T1000 (cell line): ENCODE data around the gene GATAD2B.
A peak's percentile ranks its signal among the peaks of the same experiment; 100 is the strongest.
"Not testable (repeated sequence)": the region's sequence is repeated elsewhere in the genome, so short reads cannot be mapped to it uniquely, and the experiment has no call there.

Experiments
- DNase-seq: peaks from one replicate; lab custom pipeline; 2025; ENCODE audit warnings: mixed read lengths; lab: John Stamatoyannopoulos, UW

Gene GATAD2B

DNA sequence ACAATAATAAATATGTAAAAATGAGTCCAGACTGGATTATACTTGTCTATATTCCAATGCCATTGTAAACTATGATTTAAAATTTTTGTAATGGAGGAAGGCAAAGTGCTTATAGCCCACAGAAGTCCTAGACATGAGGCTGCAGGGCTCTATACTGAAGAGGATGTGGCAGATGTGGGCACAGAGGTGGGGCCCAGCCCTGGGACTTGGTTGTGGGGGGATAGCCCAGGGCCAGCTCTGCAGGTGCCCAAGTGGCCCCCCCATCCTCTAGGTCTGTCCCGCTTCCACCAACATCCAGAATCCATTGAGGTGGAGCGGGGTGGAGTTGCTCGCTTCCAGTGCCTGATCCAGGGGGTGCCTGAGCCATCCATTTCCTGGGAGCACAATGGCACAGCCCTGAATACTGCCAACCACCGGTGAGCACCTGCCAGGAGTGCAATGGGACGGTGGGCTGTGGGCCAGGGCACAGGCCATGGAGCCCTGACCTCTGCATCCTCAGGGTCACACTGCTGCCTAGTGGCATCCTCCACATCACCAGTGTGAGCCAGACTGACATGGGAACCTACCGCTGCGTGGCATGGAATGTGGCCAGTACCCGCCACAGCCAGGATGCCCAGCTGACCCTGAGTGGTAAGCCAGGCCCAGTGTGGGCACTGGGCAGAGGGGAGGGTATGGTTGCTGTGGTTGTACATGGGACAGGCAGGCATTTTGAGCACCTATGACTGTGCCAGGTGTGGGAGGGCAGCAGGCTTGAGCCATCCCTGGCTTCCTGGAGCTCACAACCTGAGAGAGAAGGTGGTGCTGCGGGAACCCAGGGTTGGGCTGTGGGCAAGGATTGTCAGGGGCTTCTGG lies 126.6 kb downstream of the GATAD2B start:
- no peak for DNase-seq

- DNase-seq = no peak
Measured at GRCh38 chr1:153795330-153795837, 127.4 kb downstream of the GATAD2B start.

GRCh38 chr1:153794624-153795329 lies 128.0 kb downstream of the GATAD2B start:
- no peak for DNase-seq

DNA sequence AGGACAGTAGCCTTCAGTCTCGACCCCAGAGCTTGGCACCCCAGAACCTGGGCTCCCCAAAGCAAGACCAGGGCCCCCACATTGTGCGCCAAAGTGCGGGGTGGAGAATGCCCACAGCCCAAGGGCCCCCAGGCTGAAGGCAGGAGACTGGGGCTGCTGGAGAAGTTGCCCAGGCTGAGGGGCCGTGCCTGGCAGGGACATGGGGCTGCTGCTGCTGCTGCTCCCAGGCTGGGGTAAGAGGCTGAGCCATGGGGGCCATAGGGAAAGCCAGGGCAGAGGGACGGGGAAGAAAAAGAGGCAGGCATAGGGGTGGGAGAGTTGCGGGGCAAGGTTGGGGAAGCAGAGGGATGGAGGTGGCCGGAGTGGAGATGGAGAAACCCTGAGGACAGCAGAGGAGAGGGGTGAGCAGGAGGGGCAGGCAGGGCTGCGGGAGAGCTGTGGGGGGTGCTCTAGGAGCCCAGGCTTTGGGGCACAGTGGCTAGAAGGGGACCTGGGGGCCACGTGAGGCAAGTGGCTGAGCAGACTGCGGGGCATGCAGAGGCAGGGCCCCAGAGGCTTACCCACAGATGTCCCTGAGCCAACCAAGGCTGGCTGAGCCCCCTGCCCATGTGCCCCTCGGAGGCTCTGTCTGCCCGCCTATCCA lies 128.7 kb downstream of the GATAD2B start:
- DNase-seq = no peak

DNA sequence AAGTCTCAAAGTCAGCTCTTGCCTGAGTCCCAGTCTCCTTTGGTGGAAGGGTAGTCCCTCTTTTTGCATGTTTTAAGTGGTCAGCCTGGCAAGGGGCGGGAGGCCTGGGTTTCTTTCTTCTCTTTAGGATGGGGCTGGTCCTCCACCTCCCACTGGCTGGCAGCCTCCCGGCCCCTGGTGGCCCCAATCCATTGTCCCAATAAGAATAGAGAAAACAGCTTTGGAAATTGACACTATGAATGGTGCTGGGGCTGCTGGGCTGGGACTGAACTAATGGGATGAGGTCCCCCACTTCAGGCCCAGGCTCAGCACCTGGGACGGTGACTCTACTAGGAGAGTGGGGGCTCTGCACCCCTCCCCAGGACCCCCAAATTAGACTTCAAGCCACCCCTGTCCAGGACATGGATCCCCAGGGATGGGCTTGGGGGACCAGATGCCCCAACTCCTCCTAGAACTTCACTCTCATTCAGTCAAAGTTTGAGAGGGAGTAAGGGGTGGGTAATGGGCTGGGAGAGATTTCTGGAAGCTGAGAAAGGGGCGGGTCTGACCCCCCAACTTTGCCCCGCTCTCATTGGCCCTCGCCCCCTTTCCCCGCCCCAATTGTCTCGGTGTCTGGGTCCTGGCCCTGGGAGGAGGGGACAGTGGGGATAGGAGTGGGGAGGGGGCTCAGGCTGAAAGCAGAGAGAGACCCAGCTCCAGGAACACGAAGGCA lies 129.4 kb downstream of the GATAD2B start:
- DNase-seq = no peak

DNA sequence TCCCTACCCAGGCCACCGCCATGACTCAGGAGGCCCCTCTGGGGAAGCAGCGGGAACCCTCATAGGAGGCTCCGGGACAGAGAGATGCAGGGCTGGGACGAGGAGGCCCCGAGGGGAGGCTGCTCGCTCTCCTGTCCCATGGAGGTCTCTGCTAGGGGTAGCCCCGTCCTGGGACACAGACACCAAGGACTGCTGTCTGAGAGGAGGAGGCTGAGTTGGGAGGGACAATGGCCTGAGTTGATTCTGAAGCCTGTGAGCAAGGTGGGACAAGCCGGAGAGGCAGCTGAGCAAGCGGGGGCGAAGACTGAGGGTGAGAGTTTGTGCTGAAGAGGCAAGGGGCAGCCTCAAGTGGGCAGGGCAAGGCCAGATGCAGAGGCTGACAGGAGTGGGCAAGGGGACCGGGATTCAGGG lies 130.1 kb downstream of the GATAD2B start:
- no peak for DNase-seq

- no peak for DNase-seq
Measured at GRCh38 chr1:153791648-153792253, 131.0 kb downstream of the GATAD2B start.

GRCh38 chr1:153790966-153791647 lies 131.7 kb downstream of the GATAD2B start:
- DNase-seq = no peak

DNA sequence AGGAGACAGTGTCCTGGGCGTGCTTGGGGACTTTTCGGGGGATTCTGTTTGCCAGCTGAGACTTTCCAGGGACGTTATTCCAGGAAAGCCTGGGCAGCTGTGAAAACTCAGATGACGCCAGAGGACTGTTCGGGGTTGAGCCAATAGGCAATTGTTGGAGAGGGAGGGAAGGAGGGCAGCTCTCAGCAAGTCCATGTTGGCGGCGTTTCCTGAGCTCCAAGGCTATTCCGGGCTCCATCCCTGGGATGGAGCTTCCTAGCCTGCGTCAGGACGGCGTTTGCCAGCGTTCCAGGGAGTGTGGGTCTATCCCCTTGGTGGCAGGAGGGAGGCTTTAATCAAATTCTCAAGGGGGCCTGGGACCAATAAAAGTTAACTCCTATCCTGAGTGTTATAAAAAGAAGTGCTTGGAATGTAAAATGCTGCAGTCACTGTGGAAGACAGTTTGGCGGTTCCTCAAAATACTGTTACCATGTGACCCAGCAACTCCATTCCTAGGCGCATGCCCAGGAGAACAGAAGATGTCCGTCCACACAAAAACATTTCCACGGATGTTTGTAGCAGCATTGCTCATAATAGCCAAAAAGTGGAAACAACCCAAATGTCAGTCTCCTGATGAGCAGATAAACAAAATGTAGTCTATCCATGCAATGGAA lies 132.3 kb downstream of the GATAD2B start:
- DNase-seq = no peak

DNA sequence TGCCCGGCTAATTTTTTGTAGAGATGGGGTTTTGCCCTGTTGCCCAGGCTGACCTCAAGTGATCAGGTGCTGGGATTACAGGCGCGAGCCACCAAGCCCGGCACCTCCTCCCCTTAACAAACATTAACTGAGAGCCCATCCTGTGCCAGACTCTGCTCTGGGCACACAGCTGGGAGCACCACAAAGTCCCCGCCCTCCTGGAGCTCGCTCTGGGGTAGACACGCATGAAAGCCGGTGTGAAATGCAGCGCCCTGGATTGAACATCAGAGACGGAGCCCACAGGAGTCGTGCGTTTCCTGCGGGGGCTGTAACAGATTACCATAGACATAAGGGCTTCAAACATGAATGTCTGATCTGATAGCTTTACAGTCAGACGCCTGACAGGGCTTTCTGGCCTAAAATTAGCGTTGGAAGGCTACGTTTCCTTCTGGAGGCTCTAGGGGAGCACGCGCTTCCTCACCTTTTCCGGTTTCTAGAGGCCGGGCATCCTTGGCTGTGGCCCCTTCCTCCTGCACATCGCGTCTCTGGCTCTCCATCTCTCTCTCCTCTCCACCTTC lies 133.2 kb downstream of the GATAD2B start:
- DNase-seq = no peak

DNA sequence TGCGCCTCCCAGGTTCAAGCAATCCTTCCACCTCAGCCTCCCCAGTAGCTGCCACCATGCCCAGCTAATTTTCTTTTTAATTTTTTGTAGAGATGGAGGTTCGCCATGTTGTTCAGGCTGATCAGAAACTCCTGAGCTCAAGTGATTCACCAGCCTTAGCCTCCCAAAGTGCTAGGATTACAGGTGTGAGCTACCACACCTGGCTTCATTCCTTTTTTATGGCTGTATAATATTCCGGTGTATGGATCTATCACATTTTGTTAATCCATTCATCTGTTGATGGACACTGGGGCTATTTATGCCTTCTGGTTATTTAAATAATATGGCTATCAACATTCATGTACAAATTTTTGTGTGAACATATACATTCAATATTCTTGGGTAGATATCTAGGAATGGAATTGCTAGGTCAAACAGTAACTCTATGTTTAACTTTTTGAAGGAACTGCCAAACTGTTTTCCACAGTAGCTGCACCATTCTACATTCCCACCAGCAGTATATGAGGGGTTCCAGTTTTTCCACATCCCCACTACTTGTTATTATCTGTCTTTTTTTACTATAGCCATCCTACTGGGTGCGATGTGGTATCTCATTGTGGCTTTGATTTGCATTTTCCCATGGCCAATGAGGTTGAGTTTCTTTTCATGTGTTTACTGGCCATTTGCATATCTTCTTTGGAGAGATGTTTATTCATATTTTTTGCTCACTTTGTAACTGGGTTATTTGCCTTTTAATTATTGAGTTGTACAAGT lies 136.6 kb downstream of the GATAD2B start:
- DNase-seq = no peak

GRCh38 chr1:153783233-153784190 lies 139.3 kb downstream of the GATAD2B start:
- DNase-seq = peak; percentile 82

- not testable (repeated sequence) for DNase-seq
Measured at GRCh38 chr1:153782648-153783047, 140.1 kb downstream of the GATAD2B start.

DNA sequence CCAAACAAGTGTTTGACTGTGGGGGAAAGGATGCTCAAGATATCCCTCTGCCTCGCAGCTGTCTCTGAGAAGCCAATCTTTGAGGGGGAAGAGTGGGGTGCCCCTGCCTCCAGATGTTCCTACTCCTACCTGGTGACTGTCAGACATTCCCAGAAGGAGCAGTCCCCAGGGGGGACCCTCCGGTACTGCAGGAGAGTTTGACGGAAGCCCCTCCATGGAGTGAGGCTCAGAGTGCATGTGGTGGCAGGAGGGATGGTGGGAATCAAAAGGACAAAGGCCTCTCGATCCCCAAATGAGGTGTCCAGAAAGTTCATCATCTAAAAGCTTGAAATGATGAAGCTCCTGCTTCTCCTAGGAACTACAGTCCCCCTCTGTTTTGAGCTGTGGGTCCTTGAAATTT lies 142.2 kb downstream of the GATAD2B start:
- DNase-seq = no peak

GRCh38 chr1:153779781-153780541 lies 142.8 kb downstream of the GATAD2B start:
- no peak for DNase-seq

DNA sequence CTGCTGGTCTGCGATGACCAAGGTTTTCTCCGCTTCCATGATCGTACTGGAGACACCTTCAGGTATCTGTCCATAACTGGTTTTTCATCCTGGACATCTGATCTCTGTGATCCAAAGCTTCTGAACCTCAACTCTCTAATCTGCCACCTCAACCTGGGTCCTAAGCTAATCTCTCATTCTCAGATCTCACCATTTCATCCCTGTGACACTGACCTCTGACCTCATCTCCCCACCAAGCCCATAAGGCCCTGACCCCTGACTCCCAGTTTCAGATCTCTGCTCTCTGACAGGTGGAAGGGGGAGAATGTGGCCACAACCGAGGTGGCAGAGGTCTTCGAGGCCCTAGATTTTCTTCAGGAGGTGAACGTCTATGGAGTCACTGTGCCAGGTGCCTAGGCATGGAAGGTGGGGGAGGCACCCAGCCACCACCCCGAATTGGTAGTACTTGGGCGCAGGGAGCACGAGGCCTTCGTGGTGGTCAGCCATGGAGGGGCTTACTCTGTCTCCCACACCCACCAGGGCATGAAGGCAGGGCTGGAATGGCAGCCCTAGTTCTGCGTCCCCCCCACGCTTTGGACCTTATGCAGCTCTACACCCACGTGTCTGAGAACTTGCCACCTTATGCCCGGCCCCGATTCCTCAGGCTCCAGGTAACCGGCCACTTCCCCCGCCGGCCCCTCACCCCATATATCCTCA lies 143.8 kb downstream of the GATAD2B start:
- DNase-seq = no peak
